HFFc6 (cell line): ENCODE measurements around the gene RABGAP1. TPM values are rescaled to one million over a fixed set of nuclear protein-coding genes. Genes with fewer than 3 reads are reported as not detected.
A peak's percentile ranks its signal among the peaks of the same experiment; 100 is the strongest.

Experiments used
- DNase-seq: peaks from one replicate; pipeline ENCODE4 v3.0.0-alpha.2; 2018
- H3K27ac Mint-ChIP-seq: 2 replicates; pipeline ENCODE4 v1.8.0; 2020; ENCODE audit warnings: mild to moderate bottlenecking, mixed read lengths
- H3K27me3 Mint-ChIP-seq: 2 replicates; pipeline ENCODE4 v1.8.0; 2021; ENCODE audit warnings: mild to moderate bottlenecking, moderate library complexity, mixed read lengths; ENCODE audit not compliant: insufficient read depth
- H3K36me3 Mint-ChIP-seq: 2 replicates; pipeline ENCODE4 v1.8.0; 2021; ENCODE audit warnings: low read depth, mixed read lengths
- H3K4me1 Mint-ChIP-seq: 2 replicates; pipeline ENCODE4 v1.8.0; 2020; ENCODE audit warnings: low read depth, mixed read lengths
- H3K4me3 Mint-ChIP-seq: 2 replicates; pipeline ENCODE4 v1.8.0; 2020; ENCODE audit warnings: mild to moderate bottlenecking, moderate library complexity, mixed read lengths
- H3K9me3 Mint-ChIP-seq: 2 replicates; pipeline ENCODE4 v1.8.0; 2020; ENCODE audit warnings: mild to moderate bottlenecking, mixed read lengths
- CTCF ChIP-seq: fragments of 200-600 bp; sonication (generic); IDR thresholded peaks from 2 replicates; pipeline ENCODE4 v1.5.0; 2021; ENCODE audit warnings: antibody characterized with exemption, mild to moderate bottlenecking
- total RNA-seq, 6 experiments: library from RNA; stranded (reverse); fragmentation: NEBNext Ultra II Directional; extraction: Animal tissue kit (Norgen Biotek cat#: 25700); gene quantifications; 2 replicates in 1 of 6; 3 replicates in 5 of 6; pipeline ENCODE4 v1.2.3, GENCODE V29; 2021

Gene RABGAP1
- total RNA-seq, 6 experiments from 2014 or later: 29.0 to 39.3 (median 33.9) TPM

GRCh38 chr9:123065196-123065595 is 124.4 kb downstream of the RABGAP1 start:
- Mint-ChIP-seq H3K9me3 (no peaks in the 10 kb centered on the region), H3K4me3 (no peak overlapping the region), H3K27ac (no peak overlapping the region), H3K36me3 (peaks cover 45% of the 10 kb centered on the region), H3K4me1 (peaks cover 66% of the 10 kb centered on the region), H3K27me3 (no peaks in the 10 kb centered on the region; the same call in 1 of the 2 replicates)
- TF ChIP-seq CTCF: no peak
- no peak for DNase-seq

GRCh38 chr9:123067136-123067535 is 126.3 kb downstream of the RABGAP1 start:
- DNase-seq: no peak
- peaks cover 58% of the 10 kb centered on the region for H3K36me3 Mint-ChIP-seq
- H3K27me3 Mint-ChIP-seq: no peaks in the 10 kb centered on the region; the same call in 1 of the 2 replicates
- peaks cover 63% of the 10 kb centered on the region for H3K4me1 Mint-ChIP-seq
- H3K27ac Mint-ChIP-seq: no peak overlapping the region
- H3K4me3 Mint-ChIP-seq: no peak overlapping the region
- no peak for TF ChIP-seq CTCF
- H3K9me3 Mint-ChIP-seq: no peaks in the 10 kb centered on the region

GRCh38 chr9:123069010-123069481 is 128.2 kb downstream of the RABGAP1 start:
- Mint-ChIP-seq H3K4me3 (no peak overlapping the region), H3K27ac (peak overlapping the region; percentile 68), H3K36me3 (peaks cover 55% of the 10 kb centered on the region), H3K4me1 (peaks cover 54% of the 10 kb centered on the region), H3K27me3 (no peaks in the 10 kb centered on the region; the same call in 1 of the 2 replicates), H3K9me3 (no peaks in the 10 kb centered on the region)
- DNase-seq: peak; percentile 90
- TF ChIP-seq CTCF: no peak

GRCh38 chr9:123070198-123070597 is 129.4 kb downstream of the RABGAP1 start:
- TF ChIP-seq CTCF: no peak
- DNase-seq: no peak
- no peaks in the 10 kb centered on the region; the same call in 1 of the 2 replicates for H3K27me3 Mint-ChIP-seq
- H3K4me1 Mint-ChIP-seq: peaks cover 50% of the 10 kb centered on the region
- no peak overlapping the region for H3K4me3 Mint-ChIP-seq
- H3K27ac Mint-ChIP-seq: no peak overlapping the region
- H3K36me3 Mint-ChIP-seq: peaks cover 52% of the 10 kb centered on the region
- H3K9me3 Mint-ChIP-seq: no peaks in the 10 kb centered on the region

- Mint-ChIP-seq H3K4me1 (peaks cover 44% of the 10 kb centered on the region), H3K36me3 (peaks cover 29% of the 10 kb centered on the region), H3K4me3 (no peak overlapping the region), H3K9me3 (no peaks in the 10 kb centered on the region), H3K27me3 (no peaks in the 10 kb centered on the region; the same call in 1 of the 2 replicates), H3K27ac (peak overlapping the region; percentile 27; the same call in 1 of the 2 replicates)
- DNase-seq: no peak
- no peak for TF ChIP-seq CTCF
These were observed 131.7 kb downstream of the RABGAP1 start for GRCh38 chr9:123072407-123072995.
